ENCODE results near the gene SEL1L3.

DNA sequence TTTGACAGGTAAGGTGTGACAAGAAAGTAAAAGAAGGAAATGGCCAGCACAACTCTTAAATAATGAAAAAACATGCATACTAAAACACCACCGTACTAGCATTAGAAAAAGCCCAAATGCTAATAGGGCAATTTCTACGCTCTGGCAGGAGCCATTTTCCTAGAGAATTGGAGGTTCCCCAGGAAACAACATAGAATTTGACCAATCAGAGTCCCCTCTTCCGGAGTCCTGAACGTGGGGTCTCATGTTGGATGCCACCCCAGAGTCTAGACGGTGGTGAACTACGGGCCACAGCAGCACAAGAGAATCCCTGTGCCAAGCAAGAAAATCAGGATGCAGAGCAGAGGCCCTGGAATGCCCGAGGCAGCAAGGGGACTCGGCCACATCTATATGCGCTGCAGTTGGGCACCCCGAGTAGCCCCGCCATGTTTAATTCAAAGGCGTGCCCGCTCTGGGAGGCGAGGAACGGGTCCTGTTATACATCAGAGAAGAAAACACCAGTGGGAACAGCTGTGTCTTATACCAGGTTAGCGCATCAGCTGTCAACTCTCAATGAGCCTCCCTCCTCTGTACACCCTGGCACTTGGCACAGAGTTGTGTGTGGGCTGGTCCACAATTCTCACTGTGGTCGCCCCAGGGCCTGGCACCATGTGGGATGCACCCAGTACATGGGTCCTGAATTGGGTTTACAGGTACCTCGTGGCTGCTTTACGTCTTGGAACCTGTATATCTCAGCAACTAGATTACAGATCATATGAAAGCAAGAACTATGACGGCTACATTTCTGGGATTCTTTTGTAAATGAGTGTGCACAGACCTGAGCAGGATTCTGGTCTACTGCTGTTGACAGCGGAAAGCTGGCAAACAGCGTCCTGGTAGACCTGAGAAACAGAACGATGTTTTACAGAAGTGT, 52.1 kb downstream of the SEL1L3 start:
- TF ChIP-seq POLR2AphosphoS5 (IDR thresholded peaks at IDR 0.05; ENCODE audit: low read depth, low read length) = no peak
- TF ChIP-seq POLR2A (IDR thresholded peaks at IDR 0.05; ENCODE audit: low read depth, low read length) = no peak
- TF ChIP-seq SPI1 (IDR thresholded peaks at IDR 0.05; ENCODE audit: low read depth, low read length) = no peak
- no peak for TF ChIP-seq TAF1 (IDR thresholded peaks at IDR 0.05; ENCODE audit: low read depth, low read length)

Data from GM12891 (cell line).